ENCODE data around the gene HBG1.
"Not testable (repeated sequence)": the region's sequence is repeated elsewhere in the genome, so short reads cannot be mapped to it uniquely, and the experiment has no call there.

The HBG1 gene

DNA sequence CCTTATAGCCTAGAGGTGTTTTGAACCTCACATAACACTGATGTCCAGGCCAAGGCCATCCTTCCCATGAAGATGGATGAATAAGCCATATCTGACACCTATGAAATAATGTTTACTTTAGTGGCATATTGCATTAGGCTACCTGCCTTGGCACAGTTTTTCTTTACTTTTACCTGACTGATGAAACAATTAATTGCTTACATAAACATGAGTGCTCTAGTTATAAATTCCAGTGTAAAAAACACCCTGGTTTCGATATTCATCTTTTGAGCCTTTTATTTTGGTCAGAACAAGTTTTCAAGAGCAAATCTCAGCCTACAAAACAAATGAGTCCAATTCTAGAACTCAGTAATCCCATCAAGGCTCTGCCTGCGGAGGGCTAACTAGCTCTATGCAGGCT, 27.0 kb upstream of the HBG1 start:
- no peak for DNase-seq

DNA sequence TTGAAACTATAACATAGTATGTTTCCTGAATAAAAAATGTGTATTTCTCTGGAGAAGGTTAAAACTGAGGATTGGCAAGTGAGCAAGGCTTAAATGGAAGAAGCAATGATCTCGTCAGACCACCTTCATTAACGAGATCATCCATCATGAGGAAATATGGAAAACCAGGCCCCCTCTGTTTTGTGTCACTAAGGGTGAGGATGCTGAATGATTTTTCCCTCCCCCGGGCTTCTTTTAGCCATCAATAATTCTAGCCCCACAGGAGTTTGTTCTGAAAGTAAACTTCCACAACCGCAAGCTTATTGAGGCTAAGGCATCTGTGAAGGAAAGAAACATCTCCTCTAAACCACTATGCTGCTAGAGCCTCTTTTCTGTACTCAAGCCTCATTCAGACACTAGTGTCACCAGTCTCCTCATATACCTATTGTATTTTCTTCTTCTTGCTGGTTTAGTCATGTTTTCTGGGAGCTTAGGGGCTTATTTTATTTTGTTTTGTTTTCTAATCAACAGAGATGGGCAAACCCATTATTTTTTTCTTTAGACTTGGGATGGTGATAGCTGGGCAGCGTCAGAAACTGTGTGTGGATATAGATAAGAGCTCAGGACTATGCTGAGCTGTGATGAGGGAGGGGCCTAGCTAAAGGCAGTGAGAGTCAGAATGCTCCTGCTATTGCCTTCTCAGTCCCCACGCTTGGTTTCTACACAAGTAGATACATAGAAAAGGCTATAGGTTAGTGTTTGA, 25.9 kb upstream of the HBG1 start:
- no peak for DNase-seq

DNA sequence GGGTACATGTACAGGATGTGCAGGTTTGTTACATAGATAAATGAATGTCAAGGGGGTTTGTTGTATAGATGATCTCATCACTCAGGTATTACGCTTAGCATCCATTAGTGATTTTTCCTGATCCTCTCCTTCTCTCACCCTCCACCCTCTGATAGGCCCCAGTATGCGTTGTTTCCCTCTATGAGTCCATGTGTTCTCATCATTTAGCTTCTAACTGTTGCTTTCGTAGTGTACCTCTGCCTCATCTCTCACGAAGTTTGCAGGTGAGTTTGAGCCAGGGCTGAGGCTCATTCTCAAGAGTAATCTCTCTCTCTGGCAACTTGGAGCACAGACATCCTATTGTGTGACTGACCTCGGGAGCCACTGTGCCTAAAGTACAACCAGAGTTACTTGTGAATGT, 24.7 kb upstream of the HBG1 start:
- DNase-seq: no peak

DNA sequence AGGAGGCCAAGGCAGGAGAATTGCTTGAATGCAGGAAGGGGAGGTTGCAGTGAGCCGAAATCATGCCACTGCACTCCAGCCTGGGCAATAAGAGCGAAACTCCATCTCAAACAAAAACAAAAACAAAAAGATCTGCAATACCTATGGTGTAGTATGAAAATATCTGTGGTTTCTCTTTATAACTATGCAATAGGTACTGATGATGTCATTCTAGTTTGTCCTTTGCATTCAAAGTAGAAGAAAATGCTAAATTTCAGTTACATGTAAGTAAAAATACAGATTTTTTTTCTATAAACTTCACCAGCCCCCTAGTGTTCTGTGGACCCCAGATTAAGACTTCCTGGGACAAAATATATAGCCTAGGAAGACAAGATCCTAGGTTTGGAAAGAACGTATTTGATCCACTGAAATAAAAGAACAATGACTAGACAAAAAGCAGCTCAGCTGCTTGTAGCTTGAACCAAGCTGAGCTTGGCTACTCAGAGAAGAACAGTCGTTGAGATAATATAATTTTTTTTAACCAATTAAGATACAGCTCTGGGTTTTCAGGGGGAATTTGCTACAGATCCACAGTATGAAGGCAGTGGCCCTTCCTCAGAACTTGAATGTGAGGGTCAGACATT, 22.8 kb upstream of the HBG1 start:
- no peak for DNase-seq

DNA sequence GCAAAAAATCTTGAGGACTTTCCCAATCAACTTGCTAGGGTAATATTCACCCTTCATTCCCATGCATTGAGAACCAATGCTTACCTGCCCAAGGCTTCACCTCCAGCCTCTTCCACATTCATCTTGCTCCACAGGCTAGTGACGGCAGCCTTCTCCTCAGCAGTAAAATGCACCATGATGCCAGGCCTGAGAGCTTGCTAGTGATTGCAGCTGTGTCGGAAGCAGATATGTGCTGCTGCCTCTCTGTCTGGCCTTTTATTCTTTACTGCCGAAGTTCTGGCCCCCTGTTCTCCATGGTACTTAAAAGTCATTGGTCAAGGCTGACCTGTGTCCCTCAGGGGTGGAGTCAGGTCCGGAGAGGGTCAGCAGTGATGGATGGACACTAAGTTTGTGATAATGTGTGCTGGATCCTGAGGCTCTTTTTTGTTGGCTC, 20.1 kb upstream of the HBG1 start, which contains the start of gene HBE1:
TSS of gene HBE1 (minus strand) at position 231 of the 433 bp plus-strand sequence. CDS start at position 176, 55 bp downstream.
- DNase-seq: no peak

DNA sequence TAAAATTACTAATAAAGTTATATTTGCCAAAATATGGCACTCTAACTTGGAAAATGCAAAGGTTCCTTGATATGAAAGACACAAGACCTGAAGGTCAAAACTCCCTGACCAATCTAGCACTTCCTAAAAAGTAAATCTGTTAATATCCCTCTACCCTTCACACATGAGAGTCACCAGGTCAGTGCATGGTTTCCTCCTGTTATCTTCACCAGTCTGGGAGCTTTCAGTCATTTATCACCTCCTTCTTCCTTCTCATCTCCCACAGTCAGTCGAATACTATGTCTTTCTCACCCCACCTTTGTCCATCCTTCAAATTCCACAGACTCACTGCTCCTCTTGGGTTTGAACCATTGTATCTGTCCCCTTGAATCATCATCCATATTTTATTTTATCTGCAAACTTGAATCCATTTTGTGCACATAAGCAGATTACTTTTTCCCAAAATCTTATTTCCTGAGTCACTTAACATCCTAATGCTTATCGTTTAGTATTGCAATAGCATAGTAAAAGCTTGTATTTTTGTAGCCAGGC, 17.4 kb upstream of the HBG1 start:
- DNase-seq: no peak

DNA sequence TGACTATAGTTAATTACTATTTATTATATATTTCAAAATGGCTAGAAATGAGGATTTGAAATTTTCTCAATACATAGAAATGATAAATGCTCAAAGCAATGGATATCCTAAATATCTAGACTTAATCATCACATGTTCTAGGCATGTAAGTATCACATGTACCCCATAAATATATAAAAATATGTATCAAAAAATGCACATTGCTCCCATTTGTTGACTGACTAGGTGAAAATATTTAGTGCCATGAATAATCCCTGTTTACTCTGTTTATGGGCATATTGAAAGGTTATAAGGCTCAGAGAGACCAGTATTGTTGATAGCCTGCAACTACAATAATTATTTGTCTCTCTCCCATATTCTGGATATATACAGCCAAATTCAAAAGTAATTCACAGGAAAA, 17.0 kb upstream of the HBG1 start:
- no peak for DNase-seq

DNA sequence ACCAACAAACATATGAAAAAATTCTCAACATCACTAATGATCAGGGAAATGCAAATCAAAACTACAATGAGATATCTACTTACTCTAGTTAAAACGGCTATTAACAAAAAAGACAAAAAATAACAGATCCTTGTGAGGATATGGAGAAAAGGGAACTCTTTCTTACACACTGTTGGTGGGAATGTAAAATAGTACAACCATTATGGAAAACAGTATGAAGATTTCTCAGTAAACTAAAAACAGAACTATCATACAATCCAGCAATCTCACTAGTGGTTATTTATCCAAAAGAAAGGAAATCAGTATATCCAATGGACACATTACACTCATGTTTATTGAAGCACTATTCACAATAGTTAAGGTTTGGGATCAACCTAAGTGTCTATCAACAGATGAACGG, 16.2 kb upstream of the HBG1 start:
- no peak for DNase-seq

DNA sequence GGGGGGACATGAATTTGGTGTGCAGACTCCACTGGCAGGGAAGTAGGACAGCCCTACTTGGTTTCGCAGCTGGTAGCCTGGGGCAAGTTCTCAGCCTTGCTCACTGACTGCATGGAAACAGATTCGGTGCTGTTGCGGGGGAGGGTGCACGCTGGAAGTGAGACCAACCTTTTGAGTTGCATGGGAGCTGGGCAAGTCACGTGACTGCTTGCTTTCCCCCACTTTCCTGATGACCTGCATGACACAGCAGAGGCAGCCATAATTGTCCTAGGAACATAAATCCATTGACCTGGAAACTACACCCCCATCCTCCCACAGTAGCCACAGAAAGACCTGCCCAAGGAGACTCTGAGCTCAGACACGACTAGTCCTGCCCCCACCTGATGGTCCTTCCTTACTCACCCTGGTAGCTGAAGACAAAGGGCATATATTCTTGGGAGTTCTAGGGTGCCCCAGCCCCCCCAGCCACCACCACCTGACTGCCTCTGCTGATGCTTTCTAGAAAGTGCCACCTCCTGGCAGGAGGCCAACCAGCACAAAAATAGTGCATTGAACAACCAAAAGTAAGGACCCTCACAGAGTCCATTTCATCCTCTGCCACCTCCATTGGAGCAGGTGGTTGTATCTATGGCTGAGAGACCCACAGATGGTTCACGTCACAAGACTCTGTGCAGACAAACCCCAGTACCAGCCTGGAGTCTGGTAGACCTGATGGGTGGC, 9.0 kb upstream of the HBG1 start:
- DNase-seq: no peak

DNA sequence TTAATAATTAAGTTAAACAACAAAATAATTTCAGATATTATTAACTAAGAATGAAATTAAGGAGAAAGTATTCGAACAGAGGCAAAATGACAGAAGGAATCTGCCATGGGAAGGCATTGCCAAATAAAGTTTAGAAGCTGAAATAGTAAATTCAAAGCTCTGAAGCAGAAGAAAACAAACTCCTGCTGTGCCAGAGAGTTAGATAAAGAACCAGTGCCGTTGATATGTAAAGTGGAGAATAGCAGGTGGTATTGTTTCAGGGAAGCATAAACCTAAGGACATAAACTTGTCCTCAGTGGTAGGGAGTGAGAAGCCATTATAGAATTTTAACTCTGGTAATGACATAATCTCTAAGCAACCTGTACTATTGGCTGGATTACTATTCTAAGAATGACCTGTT, 7.6 kb upstream of the HBG1 start:
- DNase-seq: no peak

DNA sequence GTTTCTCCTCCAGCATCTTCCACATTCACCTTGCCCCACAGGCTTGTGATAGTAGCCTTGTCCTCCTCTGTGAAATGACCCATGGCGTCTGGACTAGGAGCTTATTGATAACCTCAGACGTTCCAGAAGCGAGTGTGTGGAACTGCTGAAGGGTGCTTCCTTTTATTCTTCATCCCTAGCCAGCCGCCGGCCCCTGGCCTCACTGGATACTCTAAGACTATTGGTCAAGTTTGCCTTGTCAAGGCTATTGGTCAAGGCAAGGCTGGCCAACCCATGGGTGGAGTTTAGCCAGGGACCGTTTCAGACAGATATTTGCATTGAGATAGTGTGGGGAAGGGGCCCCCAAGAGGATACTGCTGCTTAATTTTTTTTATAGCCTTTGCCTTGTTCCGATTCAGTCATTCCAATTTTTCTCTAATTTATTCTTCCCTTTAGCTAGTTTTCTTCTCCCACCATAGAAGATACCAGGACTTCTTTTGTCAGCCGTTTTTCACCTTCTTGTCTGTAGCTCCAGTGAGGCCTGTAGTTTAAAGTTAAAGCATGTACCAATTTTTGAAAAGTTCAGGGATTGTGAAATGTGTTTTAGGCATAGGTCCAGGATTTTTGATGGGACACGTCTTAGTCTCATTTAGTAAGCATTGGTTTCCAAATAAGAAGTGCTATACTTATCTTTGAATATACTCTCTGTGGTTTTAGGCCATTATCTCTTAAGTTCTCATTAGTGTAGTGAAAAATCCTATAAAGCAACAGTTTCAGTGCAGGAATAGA, 5.2 kb upstream of the HBG1 start, which contains the start of gene HBG2:
TSS of gene HBG2 (minus strand) at position 136 of the 768 bp plus-strand sequence. CDS start at position 83, 53 bp downstream.
- not testable (repeated sequence) for DNase-seq

DNA sequence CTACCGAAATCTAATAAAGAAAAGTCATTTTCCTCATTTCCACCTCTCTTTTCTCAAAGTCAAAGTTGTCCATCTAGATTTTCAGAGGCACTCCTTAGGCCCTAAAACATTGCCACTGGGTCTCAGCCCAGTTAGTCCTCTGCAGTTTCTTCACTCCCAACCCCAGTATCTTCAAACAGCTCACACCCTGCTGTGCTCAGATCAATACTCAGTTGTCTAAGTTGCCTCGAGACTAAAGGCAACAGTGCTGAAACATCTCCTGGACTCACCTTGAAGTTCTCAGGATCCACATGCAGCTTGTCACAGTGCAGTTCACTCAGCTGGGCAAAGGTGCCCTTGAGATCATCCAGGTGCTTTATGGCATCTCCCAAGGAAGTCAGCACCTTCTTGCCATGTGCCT, 4.4 kb upstream of the HBG1 start:
- DNase-seq: not testable (repeated sequence)

DNA sequence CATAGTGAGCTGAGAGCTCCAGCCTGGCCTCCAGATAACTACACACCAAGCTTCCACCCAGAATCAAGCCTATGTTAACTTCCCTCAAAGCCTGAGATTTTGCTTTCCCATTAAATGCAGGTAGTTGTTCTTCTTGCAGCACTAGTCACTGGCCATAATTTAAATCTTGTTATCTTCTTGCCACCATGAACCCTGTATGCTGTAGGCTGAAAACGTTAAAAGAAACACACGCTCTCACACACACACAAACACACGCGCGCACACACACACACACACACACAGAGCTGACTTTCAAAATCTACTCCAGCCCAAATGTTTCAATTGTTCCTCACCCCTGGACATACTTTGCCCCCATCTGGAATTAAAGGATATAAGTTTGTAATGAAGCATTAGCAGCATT, 3.8 kb upstream of the HBG1 start:
- not testable (repeated sequence) for DNase-seq

DNA sequence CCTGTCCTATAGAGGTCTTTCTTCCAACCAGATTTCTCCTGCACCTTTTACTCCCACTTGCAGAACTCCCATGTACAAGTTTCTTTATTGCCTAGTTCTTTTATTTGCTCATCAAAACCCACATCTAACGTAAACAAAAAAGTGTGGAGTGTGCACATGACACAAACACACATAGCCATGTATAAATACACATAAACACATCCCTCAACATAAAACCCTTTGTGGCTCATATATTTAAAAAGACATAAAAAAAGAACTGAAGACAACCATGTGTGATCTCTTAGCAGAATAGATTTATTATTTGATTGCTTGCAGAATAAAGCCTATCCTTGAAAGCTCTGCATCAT, 3.2 kb upstream of the HBG1 start:
- no peak for DNase-seq

DNA sequence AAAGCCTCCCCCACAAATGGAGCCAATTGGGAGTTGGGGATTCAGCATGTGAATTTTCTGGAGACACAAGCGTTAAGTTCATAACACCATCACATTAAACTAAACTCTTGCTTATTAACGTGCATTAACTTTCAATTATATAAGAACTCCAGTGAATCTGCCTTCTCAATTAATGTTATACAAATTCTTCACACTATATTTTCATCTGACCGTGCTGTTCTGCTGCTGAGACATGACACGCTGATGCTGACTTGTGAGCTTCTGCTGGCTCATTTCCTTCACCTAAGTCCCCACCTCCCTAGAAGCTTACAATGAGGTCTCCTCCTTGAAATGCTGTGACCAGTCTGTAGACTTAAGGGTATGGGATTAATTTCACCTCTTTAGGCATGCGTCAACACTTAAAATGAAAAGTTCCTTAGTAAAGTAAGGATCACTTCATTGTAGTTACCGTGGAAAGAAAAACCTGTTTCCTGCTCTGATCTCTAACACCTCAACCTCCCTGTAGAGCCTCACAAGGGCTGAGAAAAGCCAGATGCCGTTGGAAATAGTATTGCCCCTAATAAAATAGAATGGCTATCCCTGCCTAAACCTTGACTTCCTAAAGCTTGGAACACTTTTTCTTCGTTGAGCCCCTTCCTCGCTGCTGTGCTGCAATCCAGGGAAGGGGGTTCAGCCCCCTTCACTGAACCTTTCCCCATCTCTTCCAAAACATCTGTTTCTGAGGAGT, 2.7 kb upstream of the HBG1 start:
- DNase-seq: no peak

DNA sequence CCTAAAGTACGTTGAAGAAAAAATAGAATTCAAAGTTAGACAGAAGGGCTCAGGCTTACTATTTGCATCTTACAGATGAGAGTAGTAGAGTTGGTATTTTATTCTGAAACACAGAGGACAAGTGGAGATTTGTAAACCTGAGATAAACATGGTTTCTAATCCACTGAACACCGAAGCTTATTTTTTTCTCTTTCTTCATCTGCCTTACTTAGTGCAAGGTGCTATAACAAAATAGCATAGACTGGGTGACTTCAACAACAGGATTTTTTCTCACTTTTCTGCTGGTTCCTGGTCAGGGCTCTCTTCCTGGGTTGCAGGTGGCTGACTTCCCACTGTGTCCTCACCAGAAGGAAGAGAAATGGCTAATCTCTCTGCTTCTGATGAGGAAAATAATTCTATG, 2.1 kb upstream of the HBG1 start:
- DNase-seq: no peak

DNA sequence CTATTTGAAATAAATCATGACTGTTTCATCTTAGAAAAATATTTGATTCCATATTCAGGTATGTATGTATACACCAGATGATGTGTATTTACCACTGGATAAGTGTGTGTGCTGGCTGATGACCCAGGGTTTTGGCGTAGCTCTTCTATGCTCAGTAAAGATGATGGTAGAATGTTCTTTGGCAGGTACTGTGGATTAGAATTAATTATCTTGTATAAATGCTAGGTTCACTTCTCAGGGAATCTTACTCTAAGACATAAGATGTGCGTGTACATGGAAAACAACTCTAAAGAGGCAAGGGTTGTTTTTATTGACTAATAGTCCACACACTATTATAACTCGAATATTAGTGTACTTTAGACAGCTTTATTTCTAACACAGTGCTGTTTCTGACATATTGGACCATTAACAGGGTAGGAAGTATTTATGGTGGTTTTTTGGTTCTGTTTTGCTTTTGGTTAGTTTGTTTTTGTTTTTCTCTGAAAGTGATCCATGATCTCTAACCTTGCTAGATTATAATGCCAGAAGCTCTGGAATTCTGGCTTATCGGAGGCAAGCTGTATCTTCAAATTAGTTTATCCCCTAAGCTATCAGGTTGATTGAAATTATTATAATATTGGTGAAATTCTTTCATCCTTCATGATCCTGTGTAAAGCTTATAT, 1.0 kb upstream of the HBG1 start:
- no peak for DNase-seq

DNA sequence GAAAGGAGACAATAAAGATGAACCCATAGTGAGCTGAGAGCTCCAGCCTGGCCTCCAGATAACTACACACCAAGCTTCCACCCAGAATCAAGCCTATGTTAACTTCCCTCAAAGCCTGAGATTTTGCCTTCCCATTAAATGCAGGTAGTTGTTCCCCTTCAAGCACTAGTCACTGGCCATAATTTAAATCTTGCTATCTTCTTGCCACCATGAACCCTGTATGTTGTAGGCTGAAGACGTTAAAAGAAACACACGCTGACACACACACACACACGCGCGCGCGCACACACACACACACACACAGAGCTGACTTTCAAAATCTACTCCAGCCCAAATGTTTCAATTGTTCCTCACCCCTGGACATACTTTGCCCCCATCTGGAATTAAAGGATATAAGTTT, 1.2 kb downstream of the HBG1 start:
- not testable (repeated sequence) for DNase-seq

DNA sequence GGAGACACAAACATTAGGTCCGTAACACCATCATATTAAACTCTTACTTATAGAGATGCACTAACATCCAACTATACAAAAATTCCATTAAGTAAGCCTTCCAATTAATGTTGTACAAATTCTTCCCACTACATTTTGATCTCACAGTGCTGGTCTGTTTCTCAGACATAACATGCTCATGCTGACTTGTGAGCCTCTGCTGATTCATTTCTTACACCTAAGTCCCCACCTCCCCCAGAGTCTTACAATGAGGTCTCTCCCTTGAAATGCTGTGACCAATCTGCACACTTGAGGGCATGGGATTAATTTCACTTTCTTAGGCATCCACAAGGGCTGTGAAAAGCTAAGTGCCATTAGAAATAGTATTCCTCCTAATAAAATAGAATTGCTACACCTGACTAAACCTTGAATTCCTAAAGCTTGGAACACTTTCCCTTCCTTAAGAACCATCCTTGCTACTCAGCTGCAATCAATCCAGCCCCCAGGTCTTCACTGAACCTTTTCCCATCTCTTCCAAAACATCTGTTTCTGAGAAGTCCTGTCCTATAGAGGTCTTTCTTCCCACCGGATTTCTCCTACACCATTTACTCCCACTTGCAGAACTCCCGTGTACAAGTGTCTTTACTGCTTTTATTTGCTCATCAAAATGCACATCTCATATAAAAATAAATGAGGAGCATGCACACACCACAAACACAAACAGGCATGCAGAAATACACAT, 2.0 kb downstream of the HBG1 start:
- no peak for DNase-seq

DNA sequence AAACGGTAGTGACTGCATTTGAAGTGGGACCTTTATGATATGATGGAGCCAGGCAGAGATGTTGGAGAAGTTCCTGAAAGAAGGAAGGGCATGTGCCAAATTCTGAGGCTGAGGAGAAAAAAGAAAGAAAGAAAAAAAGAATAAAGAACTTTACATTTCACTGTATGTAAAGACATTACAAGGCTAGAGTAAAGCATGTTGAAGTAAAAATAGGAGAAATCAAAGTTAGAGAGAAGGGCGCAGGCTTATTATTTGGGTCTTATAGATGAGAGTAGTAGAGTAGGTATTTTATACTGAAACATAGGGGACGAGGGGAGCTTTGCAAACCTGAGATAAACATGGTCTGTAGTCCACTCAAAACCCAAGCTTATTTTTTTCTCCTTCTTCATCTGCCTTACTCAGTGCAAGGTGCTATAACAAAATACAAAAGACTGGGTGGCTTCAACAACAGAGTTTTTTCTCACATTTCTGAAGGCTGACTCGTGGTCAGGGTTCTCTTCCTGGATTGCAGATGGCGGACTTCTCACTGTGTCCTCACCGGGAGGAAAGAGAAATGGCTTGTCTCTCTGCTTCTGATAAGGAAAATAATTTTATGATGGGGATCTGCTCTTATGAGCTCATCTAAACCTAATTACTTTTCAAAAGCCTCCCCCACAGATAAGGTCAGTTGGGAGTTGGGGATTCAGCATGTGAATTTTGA, 2.7 kb downstream of the HBG1 start:
- no peak for DNase-seq

All from stimulated activated naive CD4-positive, alpha-beta T cell (primary cell).